D721Med (cell line): ENCODE data around the gene UBXN4.
"Not testable (repeated sequence)": the region's sequence is repeated elsewhere in the genome, so short reads cannot be mapped to it uniquely, and the experiment has no call there.

Source experiments
- DNase-seq: peaks from one replicate; pipeline ENCODE4 v3.0.0; 2011; ENCODE audit warnings: low spot score; ENCODE audit not compliant: insufficient read length
- FAIRE-seq: peaks from 2 replicates; lab custom pipeline; 2011; peaks lifted over from hg19 to GRCh38; lab: Jason Lieb, UNC
- TF ChIP-seq, protein P1 (sequence below): IDR thresholded peaks from 2 replicates; pipeline ENCODE4 v1.5.1; 2012; ENCODE audit warnings: mild to moderate bottlenecking, control low read depth; ENCODE audit not compliant: insufficient read depth; ENCODE audit errors: missing control alignments

UBXN4 gene

DNA sequence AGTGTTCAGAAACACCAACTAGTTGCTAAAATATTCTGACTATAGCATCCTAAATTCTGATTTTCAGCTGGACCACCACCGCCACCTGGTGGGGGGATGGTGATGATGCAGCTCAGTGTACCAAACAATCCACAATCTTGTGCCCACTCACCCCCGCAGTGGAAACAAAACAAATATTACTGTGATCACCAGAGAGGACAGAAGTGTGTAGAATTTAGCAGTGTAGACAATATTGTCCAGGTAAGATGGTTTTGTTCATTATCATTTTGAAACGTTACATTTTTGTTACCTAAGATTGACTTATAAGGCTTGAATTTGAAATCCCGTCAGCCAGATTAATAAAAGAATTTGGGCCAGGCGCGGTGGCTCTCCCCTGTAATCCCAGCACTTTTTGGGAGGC lies 31.7 kb upstream of the UBXN4 start:
- DNase-seq (no peak), FAIRE-seq (no peak)
- TF ChIP-seq, protein P1, sequence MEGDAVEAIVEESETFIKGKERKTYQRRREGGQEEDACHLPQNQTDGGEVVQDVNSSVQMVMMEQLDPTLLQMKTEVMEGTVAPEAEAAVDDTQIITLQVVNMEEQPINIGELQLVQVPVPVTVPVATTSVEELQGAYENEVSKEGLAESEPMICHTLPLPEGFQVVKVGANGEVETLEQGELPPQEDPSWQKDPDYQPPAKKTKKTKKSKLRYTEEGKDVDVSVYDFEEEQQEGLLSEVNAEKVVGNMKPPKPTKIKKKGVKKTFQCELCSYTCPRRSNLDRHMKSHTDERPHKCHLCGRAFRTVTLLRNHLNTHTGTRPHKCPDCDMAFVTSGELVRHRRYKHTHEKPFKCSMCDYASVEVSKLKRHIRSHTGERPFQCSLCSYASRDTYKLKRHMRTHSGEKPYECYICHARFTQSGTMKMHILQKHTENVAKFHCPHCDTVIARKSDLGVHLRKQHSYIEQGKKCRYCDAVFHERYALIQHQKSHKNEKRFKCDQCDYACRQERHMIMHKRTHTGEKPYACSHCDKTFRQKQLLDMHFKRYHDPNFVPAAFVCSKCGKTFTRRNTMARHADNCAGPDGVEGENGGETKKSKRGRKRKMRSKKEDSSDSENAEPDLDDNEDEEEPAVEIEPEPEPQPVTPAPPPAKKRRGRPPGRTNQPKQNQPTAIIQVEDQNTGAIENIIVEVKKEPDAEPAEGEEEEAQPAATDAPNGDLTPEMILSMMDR = peak; percentile 91

DNA sequence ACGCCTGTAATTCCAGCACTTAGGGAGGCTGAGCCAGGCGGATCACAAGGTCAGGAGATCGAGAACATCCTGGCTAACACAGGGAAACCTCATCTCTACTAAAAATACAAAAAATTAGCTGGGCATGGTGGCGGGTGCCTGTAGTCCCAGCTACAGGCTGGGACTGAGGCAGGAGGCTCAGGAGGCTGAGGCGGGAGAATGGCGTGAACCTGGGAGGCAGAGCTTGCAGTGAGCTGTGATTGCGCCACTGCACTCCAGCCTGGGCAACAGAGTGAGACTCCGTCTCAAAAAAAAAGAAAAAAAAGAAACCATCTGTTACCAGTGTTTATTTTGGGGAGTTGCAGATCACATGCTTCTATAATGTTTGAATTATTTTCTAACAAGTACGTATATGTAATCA lies 26.6 kb upstream of the UBXN4 start:
- not testable (repeated sequence) for FAIRE-seq, DNase-seq

DNA sequence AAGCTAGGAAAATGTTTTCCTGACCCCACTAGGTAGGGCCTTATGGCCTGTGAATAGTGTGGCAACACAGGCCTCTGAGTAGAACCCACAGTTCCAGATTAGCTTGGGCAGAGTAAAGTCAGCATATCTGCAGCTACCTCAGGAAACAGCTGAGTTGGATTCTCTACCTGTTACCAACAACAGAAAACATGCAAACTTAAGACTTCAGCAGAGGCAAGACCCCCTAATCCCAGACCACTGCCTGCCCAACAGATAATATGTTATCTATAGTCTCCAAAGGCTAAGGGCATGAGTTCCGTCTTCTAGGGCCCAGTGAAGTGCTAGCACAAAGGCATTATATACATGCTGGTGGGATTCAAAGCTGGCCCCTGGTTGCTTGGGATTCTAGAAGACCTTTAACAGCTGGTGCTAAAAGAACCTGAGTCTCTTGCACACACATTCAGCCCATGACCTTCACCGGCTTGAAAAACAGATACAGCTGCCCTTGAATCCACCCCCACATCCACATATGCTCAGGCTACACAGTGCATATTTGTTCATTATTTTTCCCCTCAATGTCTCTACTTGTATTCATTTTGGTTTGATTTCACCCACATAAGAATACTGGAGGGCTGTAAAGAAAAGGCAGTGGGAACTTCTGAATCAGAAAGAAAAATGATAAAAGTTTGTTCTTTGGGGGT lies 13.5 kb upstream of the UBXN4 start:
- no peak for FAIRE-seq
- TF ChIP-seq, protein P1 = no peak
- no peak for DNase-seq

DNA sequence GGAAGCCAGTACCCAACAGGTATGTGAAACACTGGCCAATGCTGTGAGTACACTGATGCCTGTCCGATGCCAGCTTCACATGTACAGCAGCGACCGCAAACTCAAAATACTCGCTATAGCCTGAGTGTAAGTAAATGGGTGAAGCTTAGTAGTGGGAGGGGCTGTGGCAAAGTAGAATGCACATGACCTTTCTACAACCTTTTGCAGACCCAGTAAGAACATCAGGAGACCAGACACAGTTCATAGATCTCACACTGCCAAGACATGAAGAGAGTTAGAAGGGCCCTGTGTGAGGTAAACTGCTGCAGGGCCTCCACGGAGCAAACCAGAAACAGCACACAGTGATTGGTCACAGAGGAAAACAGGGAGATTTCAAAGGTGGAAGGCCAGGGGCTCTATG lies 9.1 kb upstream of the UBXN4 start:
- no peak for FAIRE-seq

DNA sequence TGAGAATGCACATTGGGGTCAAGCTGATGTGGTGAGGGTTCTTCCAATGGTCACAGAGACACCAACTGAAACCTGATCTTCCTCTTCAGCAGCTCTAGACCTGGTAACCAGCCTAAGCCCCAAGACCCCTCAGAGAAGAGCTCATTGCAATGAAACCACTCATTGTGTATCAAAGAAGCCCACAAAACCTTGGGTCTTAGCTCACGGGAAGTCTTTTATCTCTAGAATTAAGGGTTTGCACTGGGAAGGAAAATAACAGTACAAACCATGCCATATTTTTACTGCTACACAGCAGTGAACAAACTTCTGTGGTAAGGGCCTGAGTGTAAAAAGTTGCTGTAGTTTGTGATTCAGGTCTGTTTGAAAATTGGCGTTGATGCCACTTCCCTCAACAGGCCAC lies 8.6 kb upstream of the UBXN4 start:
- DNase-seq = no peak
- TF ChIP-seq, protein P1 = no peak
- FAIRE-seq = no peak

More for the DNA sequence above, 9.1 kb upstream of the UBXN4 start:
- TF ChIP-seq, protein P1 = no peak
- no peak for DNase-seq

DNA sequence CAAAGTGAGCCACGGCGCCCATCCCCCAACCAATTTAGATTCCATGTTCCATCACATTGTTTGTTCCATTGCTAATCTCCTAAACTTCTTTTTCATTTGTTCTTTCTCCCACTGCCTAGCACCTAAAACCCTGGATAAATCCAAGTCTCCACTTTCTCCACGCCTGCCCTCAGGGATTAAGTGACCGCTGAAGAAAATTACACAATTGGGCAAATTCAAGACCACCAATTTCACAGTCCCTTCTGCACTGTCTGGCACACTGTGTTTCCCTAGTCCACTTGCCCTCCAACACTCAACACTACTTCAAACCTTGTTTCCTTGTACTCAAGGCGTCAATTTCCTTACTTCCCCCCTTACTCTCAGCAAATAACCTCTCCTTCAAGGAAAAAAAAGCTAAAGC lies 5.1 kb upstream of the UBXN4 start:
- TF ChIP-seq, protein P1 = no peak
- FAIRE-seq (no peak), DNase-seq (no peak)

DNA sequence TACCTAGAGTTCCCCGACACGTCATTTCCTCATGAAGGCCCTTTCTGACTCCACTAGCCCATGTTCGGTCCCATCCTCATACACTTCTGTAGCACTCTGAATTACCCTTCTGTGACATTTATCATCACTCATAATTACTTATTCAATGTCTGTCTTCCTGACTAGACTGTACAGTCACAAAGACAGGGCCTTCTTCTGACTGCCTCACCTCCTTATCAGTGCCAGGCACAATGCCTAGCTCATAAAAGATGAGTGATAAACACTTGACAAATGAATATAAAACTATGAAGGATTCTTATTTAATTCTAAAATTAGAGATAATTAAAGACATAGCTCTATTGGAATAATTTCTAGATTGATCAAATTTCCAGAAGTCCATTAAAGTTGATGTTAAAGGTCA lies 1.4 kb upstream of the UBXN4 start:
- DNase-seq = no peak
- no peak for FAIRE-seq
- TF ChIP-seq, protein P1 = no peak
